K562 (cell line): ENCODE results near the gene ZNF24. TPM values are rescaled to one million over a fixed set of nuclear protein-coding genes. Genes with fewer than 3 reads are reported as not detected.

ENCODE experiments used
- ATAC-seq: fragments of 200-7000 bp; cut with Tn5 transposase; 3 replicates; pipeline ENCODE4 v1.9.1; 2020; ENCODE audit warnings: moderate library complexity
- BruUV-seq: library from RNA; stranded (reverse); fragments of 400-500 nt; replicated peaks from 2 replicates; lab custom pipeline; 2021; lab: Mats Ljungman, UMichigan
- CTCF ChIA-PET: fragments of 300-600 bp; formaldehyde crosslinking; extraction: SDS; loops from one replicate; lab custom pipeline; 2021; ENCODE audit warnings: low intra/inter-chr PET ratio; lab: Yijun Ruan, JAX
- POLR2A ChIA-PET: fragments of 300-600, 350-650 bp; sonication (Branson Sonifier 250); formaldehyde crosslinking; extraction: SDS; loops from one replicate; lab custom pipeline; 2021; ENCODE audit warnings: antibody characterized with exemption, inconsistent platforms; lab: Yijun Ruan, JAX
- DNase-seq, 4 experiments: peaks; one replicate each; pipeline versions ENCODE4 v3.0.0 to v3.0.0-alpha.2; 2011 to 2018; ENCODE audit warnings: low spot score in 3 of 4, mixed read lengths in 3 of 4; ENCODE audit errors: extremely low read depth in 1 of 4
- FAIRE-seq: peaks from 2 replicates; lab custom pipeline; 2011; peaks lifted over from hg19 to GRCh38; lab: Jason Lieb, UNC
- H2AFZ ChIP-seq: 2 replicates; pipeline ENCODE4 v1.6.0; 2011; ENCODE audit warnings: low read depth, low read length, control low read depth, inconsistent platforms
- H3K27ac ChIP-seq: fragments of 200-600 bp; 3 replicates; pipeline ENCODE4 v1.8.0; 2011; ENCODE audit warnings: low read depth, mild to moderate bottlenecking, control low read depth, inconsistent platforms, low read length, moderate library complexity, mixed read lengths; ENCODE audit errors: extremely low read depth
- H3K27me3 ChIP-seq, 2 experiments: fragments of 300-600 bp in 1 of 2; 2 replicates in 1 of 2; 3 replicates in 1 of 2; pipeline versions ENCODE4 v1.6.0 to v1.8.0; 2011; ENCODE audit warnings: inconsistent platforms in 2 of 2, low read length in 2 of 2, mild to moderate bottlenecking in 1 of 2, mixed read lengths in 1 of 2, moderate library complexity in 1 of 2; ENCODE audit not compliant: control insufficient read depth in 2 of 2, insufficient read depth in 2 of 2
- H3K36me3 ChIP-seq: fragments of 300-600 bp; 3 replicates; pipeline ENCODE4 v1.8.0; 2011; ENCODE audit warnings: mild to moderate bottlenecking, low read length, inconsistent platforms; ENCODE audit not compliant: control insufficient read depth, insufficient read depth
- H3K4me1 ChIP-seq, 2 experiments: fragments of 200-600 bp in 1 of 2; replicated peaks in 1 of 2; 2 replicates in 1 of 2; 3 replicates in 1 of 2; pipeline versions ENCODE4 v1.5.1 to v1.8.0; 2011; ENCODE audit warnings: inconsistent platforms in 2 of 2, low read length in 2 of 2, mild to moderate bottlenecking in 1 of 2, mixed read lengths in 1 of 2, moderate library complexity in 1 of 2; ENCODE audit not compliant: control insufficient read depth in 2 of 2, insufficient read depth in 2 of 2
- H3K4me2 ChIP-seq: 2 replicates; pipeline ENCODE4 v1.6.1; 2011; ENCODE audit warnings: low read length, control low read depth, inconsistent platforms, mixed read lengths; ENCODE audit not compliant: insufficient read depth
- H3K4me3 ChIP-seq: fragments of 200-600 bp; sonication (generic), shearing (Covaris generic); 2 replicates; pipeline ENCODE4 v1.5.1; 2016; ENCODE audit warnings: control low read depth, inconsistent platforms
- H3K79me2 ChIP-seq: fragments of 200-600 bp; 3 replicates; pipeline ENCODE4 v1.8.0; 2011; ENCODE audit warnings: low read length, inconsistent platforms; ENCODE audit not compliant: control insufficient read depth, insufficient read depth
- H3K9ac ChIP-seq, 2 experiments: 2 replicates each; pipeline versions ENCODE4 v1.6.0 to v1.6.1; 2011; ENCODE audit warnings: low read depth in 2 of 2, low read length in 2 of 2, control low read depth in 1 of 2, inconsistent platforms in 1 of 2, mild to moderate bottlenecking in 1 of 2, mixed read lengths in 1 of 2; ENCODE audit not compliant: insufficient read depth in 1 of 2
- H3K9me1 ChIP-seq: one replicate; pipeline ENCODE4 v1.6.0; 2011; ENCODE audit warnings: inconsistent platforms, mild to moderate bottlenecking, low read length, moderate library complexity; ENCODE audit not compliant: control insufficient read depth, insufficient read depth
- H3K9me3 ChIP-seq: replicated peaks from 2 replicates; pipeline ENCODE4 v1.5.1; 2011; ENCODE audit warnings: low read depth, low read length, inconsistent platforms; ENCODE audit not compliant: control insufficient read depth, insufficient read depth
- H4K20me1 ChIP-seq: replicated peaks from 2 replicates; pipeline ENCODE4 v1.6.1; 2011; ENCODE audit warnings: low read length, inconsistent platforms, mixed read lengths; ENCODE audit not compliant: control insufficient read depth, insufficient read depth
- C11orf30 ChIP-seq: fragments of 450-650 bp; IDR thresholded peaks from 2 replicates; pipeline ENCODE4 v1.6.1; 2016; ENCODE audit warnings: low read depth, mild to moderate bottlenecking
- CEBPB ChIP-seq: fragments of 450-650 bp; IDR thresholded peaks from 2 replicates; pipeline ENCODE4 v1.6.1; 2016; ENCODE audit warnings: missing genetic modification characterization, missing compliant biosample characterization
- HSF4 ChIP-seq: fragments of 250-450 bp; sonication (Bioruptor Pico); IDR thresholded peaks from 2 replicates; pipeline ENCODE4 v2.1.2; 2022; ENCODE audit warnings: mild to moderate bottlenecking, moderate library complexity, borderline replicate concordance
- IRF9 ChIP-seq: fragments of 450-650 bp; IDR thresholded peaks from 2 replicates; pipeline ENCODE4 v1.6.1; 2016; ENCODE audit warnings: missing biosample characterization, missing genetic modification characterization
- MAFG ChIP-seq: fragments of 450-650 bp; conservative IDR thresholded peaks from 2 replicates; pipeline ENCODE4 v1.6.1; 2016; ENCODE audit warnings: missing genetic modification characterization, missing compliant biosample characterization
- MTA2 ChIP-seq: fragments of 450-650 bp; IDR thresholded peaks from 2 replicates; pipeline ENCODE4 v1.6.1; 2016; ENCODE audit warnings: low read depth
- NFATC3 ChIP-seq: fragments of 450-650 bp; IDR thresholded peaks from 2 replicates; pipeline ENCODE4 v1.6.1; 2017; ENCODE audit warnings: mild to moderate bottlenecking
- NFXL1 ChIP-seq: fragments of 450-650 bp; formaldehyde crosslinking; IDR thresholded peaks from 2 replicates; pipeline ENCODE4 v1.4.0; 2021; ENCODE audit warnings: mild to moderate bottlenecking
- POLR2H ChIP-seq: IDR thresholded peaks from 2 replicates; pipeline ENCODE4 v1.6.1; 2016; ENCODE audit warnings: missing genetic modification characterization, low read depth, mild to moderate bottlenecking, control low read depth, missing compliant biosample characterization, moderate library complexity
- SLC30A9 ChIP-seq: fragments of 250-450 bp; sonication (Bioruptor Pico); IDR thresholded peaks from 2 replicates; pipeline ENCODE4 v1.8.0; 2022; ENCODE audit warnings: mild to moderate bottlenecking, moderate library complexity
- SP1 ChIP-seq: sonication (generic); formaldehyde crosslinking; IDR thresholded peaks from 2 replicates; pipeline ENCODE4 v1.8.1; 2022; ENCODE audit warnings: mild to moderate bottlenecking, missing genetic modification reagents
- ZFP36 ChIP-seq: fragments of 150-350 bp; IDR thresholded peaks from 2 replicates; pipeline ENCODE4 v1.6.1; 2018; ENCODE audit warnings: low read length, low read depth; ENCODE audit not compliant: partially characterized antibody
- ZNF395 ChIP-seq: fragments of 200-800 bp; sonication (Bioruptor generic); IDR thresholded peaks from 2 replicates; pipeline ENCODE4 v1.6.1; 2017; ENCODE audit warnings: missing genetic modification characterization, missing compliant biosample characterization
- ZNF449 ChIP-seq: fragments of 250-450 bp; sonication (Bioruptor Pico); IDR thresholded peaks from 2 replicates; pipeline ENCODE4 v1.8.0; 2022; ENCODE audit warnings: moderate library complexity, mild to moderate bottlenecking, inconsistent platforms
- WGBS: fragments of 100-300 bp; shearing (Covaris generic); methylation state at CpG from one replicate; pipeline ENCODE4 v1.1.6; 2016; ENCODE audit warnings: low coverage, mixed read lengths; ENCODE audit not compliant: insufficient coverage; ENCODE audit errors: missing lambda C conversion rate; 5-methylcytosine and 5-hydroxymethylcytosine counted together
- in situ Hi-C: fragments of 300-500 bp; cut with MboI; formaldehyde crosslinking; loops from 4 replicates; pipeline ENCODE4 v1.15.0; 2018; ENCODE audit warnings: inconsistent platforms, mixed read lengths
- intact Hi-C: fragments of 100-400 bp; cut with micrococcal nuclease; formaldehyde crosslinking; loops from 2 replicates; pipeline ENCODE4 v1.14.2; 2022
- polyA plus RNA-seq, 8 experiments: library from polyadenylated mRNA; depleted of rRNA in 4 of 8; stranded (reverse) in 5 of 8; unstranded in 3 of 8; fragments of >200 nt; fragmentation: Nextera tagmentation in 2 of 8; fragmentation: Illumina TruSeq in 1 of 8; extraction: Ambion mirVana in 2 of 8; extraction: Trizol in 1 of 8; gene quantifications; 2 replicates each; pipeline versions ENCODE4 v1.2.1 to v1.2.3, GENCODE V29; 2011 to 2014; ENCODE audit warnings: inconsistent platforms in 1 of 8, missing spikeins in 1 of 8
- total RNA-seq, 7 experiments: library from RNA; depleted of rRNA in 6 of 7; stranded (reverse); fragments of >200 nt in 6 of 7; fragmentation: Illumina TruSeq in 2 of 7; extraction: Trizol in 2 of 7; gene quantifications; 2 replicates each; pipeline versions ENCODE4 v1.2.1 to v1.2.3, GENCODE V29; 2011 to 2021; ENCODE audit warnings: low replicate concordance in 1 of 7
- TF ChIP-seq, protein P1 (sequence below), 2 experiments: fragments of 450-650 bp; conservative IDR thresholded peaks; 2 replicates each; pipeline ENCODE4 v1.6.1; 2017; ENCODE audit warnings: mild to moderate bottlenecking in 2 of 2, moderate library complexity in 2 of 2
- TF ChIP-seq, protein P2 (sequence below): fragments of 250-450 bp; sonication (Bioruptor Pico); IDR thresholded peaks from 2 replicates; pipeline ENCODE4 v1.8.0; 2021; ENCODE audit warnings: moderate library complexity, mild to moderate bottlenecking, inconsistent platforms

ZNF24 gene
- total and polyA plus RNA-seq, 9 of the 15 experiments (the other 6 are each of a cell fraction or from before 2014, with no cell fraction given), result 35.7 to 72.8 (median 54.1) TPM

- ChIA-PET CTCF (interaction anchor here (0.6 kb wide), 1 partner anchor 168 kb away, joined by 3 read pairs; no protein-coding TSS in a partner anchor), POLR2A (interaction anchor here (0.6 to 1.8 kb wide), 9 partner anchors 10 to 437 kb away, joined by 3 to 6 read pairs (median 4); partner anchors contain the start of gene ZSCAN30)
- Histone ChIP-seq H3K27me3 (no peaks in the 10 kb centered on the region), H3K4me3 (peak overlapping the region; percentile 91), H3K4me2 (peak overlapping the region; percentile 99), H3K79me2 (peaks cover 44% of the 10 kb centered on the region), H3K9me1 (no peaks in the 10 kb centered on the region), H2AFZ (peak overlapping the region; percentile 95), H3K9ac (peak overlapping the region in 1 of 2 experiments; percentile 99; a peak in 2 of 4 replicates), H3K36me3 (peaks cover 31% of the 10 kb centered on the region), H4K20me1 (peaks cover 14% of the 10 kb centered on the region), H3K9me3 (no peaks in the 10 kb centered on the region), H3K4me1 (peaks cover 8 to 10% of the 10 kb centered on the region in 2 experiments; a peak in 4 of 5 replicates), H3K27ac (peak overlapping the region; percentile 99)
- ATAC-seq, result no peak
- in situ Hi-C loops (no loop called here), intact Hi-C loops (loop anchor here (5.0 to 10.0 kb wide), 3 partner anchors 53 to 300 kb away; partner anchors contain the start of genes MAPRE2, ZNF397 and ZSCAN30)
- 60% methylated on average over 12 of the region's 12 CpGs for WGBS
- TSS peak; percentile 84 for BruUV-seq
- no peak for FAIRE-seq
- no peak for DNase-seq
- TF ChIP-seq ZNF395 (peak; percentile 49; the same call in 1 of the 2 replicates), ZNF449 (no peak), SLC30A9 (CRISPR knock-in tag) (no peak), MAFG (tag) (peak; percentile 84), NFATC3 (peak; percentile 36; the same call in 1 of the 2 replicates), NFXL1 (CRISPR knock-in tag) (no peak), CEBPB (peak; percentile 53), HSF4 (CRISPR knock-in tag) (no peak), ZFP36 (no peak), C11orf30 (peak; percentile 91), MTA2 (no peak), SP1 (CRISPR knock-in tag) (peak; percentile 9; the same call in 1 of the 2 replicates), POLR2H (tag) (no peak), IRF9 (tag) (no peak)
- TF ChIP-seq, protein P1, sequence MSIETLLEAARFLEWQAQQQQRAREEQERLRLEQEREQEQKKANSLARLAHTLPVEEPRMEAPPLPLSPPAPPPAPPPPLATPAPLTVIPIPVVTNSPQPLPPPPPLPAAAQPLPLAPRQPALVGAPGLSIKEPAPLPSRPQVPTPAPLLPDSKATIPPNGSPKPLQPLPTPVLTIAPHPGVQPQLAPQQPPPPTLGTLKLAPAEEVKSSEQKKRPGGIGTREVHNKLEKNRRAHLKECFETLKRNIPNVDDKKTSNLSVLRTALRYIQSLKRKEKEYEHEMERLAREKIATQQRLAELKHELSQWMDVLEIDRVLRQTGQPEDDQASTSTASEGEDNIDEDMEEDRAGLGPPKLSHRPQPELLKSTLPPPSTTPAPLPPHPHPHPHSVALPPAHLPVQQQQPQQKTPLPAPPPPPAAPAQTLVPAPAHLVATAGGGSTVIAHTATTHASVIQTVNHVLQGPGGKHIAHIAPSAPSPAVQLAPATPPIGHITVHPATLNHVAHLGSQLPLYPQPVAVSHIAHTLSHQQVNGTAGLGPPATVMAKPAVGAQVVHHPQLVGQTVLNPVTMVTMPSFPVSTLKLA (conservative IDR thresholded peaks at IDR 0.05), result no peak
- TF ChIP-seq, protein P2, sequence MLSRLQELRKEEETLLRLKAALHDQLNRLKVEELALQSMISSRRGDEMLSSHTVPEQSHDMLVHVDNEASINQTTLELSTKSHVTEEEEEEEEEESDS (CRISPR knock-in tag), result no peak
Measured at GRCh38 chr18:35344736-35345459, 678 bp upstream of the ZNF24 start.
